HG02610 (cell line): ENCODE data around the gene FCGR2B.
"Not testable (repeated sequence)": the region's sequence is repeated elsewhere in the genome, so short reads cannot be mapped to it uniquely, and the experiment has no call there.

Source experiments
- ATAC-seq: cut with Tn5 transposase; IDR thresholded peaks from one replicate; pipeline ENCODE4 v1.9.1; 2021; ENCODE audit warnings: mild to moderate bottlenecking, moderate library complexity; ENCODE audit not compliant: unreplicated experiment

Gene FCGR2B

GRCh38 chr1:161647507-161648360, 15.2 kb upstream of the FCGR2B start:
- ATAC-seq, result not testable (repeated sequence)

- not testable (repeated sequence) for ATAC-seq
Measured at GRCh38 chr1:161653541-161653940, 9.4 kb upstream of the FCGR2B start.

- not testable (repeated sequence) for ATAC-seq
Measured at GRCh38 chr1:161653971-161654370, 9.0 kb upstream of the FCGR2B start.

GRCh38 chr1:161658524-161658923, 4.4 kb upstream of the FCGR2B start:
- ATAC-seq, result not testable (repeated sequence)

DNA sequence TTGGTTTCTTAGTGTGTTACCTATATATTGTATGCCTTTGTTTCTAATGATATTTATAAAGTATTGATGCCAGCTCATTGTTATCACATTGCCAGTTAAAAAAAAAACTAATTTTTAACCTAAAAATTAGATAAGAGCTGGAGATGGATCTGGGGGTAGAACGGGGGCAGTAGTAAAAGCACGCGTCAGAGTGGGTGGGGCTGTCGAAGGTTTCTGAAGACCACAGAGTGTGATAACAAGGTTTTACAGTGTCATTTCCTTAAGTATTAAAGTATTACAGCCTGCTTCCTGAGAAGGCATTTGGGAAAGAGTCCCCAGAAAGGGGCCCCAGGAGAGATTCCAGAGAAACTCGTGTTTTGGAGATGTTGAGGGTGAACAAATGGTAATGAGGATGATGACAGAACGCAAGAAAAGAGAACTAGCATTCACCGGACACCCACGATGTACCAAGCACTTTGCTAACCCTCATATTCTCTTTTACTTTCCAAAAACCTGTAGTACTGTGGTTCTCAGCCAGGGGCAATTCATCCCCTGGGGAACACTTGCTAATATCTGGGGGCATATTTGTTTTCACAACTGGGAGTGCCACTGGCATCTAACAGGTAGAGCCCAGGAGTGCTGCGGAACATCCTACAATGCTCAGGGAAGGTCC, 1.2 kb upstream of the FCGR2B start:
- ATAC-seq, result not testable (repeated sequence)

DNA sequence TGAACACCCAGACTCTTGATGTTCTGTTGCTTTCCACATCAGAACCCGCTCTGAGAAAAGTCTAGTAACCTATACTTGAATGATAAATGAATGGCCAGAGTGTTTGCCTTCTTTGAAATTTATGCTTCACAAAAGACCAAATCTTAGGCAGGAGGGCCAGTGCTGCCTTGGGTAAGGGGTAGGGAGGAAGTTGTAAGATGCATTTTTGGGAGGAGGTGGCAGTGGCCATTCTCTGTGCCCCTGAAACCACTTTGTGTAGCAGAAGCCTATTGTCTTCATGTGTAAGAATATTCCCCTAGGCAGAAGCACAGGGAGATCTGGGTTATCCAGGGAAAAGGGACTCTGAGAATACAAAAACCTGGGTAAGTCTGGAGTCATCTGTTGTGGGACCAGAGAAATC, 626 bp downstream of the FCGR2B start:
- ATAC-seq, result peak; percentile 8

- ATAC-seq, result not testable (repeated sequence)
Measured at GRCh38 chr1:161664689-161665088, 1.7 kb downstream of the FCGR2B start.

- not testable (repeated sequence) for ATAC-seq
Measured at GRCh38 chr1:161671045-161672020, 8.4 kb downstream of the FCGR2B start.

DNA sequence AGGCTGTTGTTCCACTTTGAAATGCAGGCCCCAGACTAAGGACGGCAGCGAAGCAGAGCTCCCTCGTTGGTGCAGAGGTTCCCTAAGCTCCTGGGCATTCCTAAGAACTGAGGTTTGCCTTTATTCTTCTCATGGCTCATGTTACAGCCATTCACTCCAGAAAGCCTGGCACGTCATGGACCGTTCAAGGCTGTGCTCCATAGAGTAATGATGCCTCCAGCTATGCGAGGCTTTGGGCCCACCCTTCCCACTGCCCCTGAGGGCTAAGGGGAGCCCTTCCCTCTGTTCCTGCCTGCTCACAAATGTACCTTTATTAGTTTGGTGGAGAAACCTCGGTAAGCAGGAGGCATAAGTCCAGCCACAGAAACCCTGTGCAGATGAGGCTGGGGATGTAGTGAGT, 10.5 kb downstream of the FCGR2B start:
- ATAC-seq, result not testable (repeated sequence)

GRCh38 chr1:161674447-161674846, 11.5 kb downstream of the FCGR2B start:
- not testable (repeated sequence) for ATAC-seq

- ATAC-seq, result not testable (repeated sequence)
Measured at GRCh38 chr1:161674908-161675307, 12.0 kb downstream of the FCGR2B start.

- no peak for ATAC-seq
Measured at GRCh38 chr1:161676441-161676840, 13.5 kb downstream of the FCGR2B start.

DNA sequence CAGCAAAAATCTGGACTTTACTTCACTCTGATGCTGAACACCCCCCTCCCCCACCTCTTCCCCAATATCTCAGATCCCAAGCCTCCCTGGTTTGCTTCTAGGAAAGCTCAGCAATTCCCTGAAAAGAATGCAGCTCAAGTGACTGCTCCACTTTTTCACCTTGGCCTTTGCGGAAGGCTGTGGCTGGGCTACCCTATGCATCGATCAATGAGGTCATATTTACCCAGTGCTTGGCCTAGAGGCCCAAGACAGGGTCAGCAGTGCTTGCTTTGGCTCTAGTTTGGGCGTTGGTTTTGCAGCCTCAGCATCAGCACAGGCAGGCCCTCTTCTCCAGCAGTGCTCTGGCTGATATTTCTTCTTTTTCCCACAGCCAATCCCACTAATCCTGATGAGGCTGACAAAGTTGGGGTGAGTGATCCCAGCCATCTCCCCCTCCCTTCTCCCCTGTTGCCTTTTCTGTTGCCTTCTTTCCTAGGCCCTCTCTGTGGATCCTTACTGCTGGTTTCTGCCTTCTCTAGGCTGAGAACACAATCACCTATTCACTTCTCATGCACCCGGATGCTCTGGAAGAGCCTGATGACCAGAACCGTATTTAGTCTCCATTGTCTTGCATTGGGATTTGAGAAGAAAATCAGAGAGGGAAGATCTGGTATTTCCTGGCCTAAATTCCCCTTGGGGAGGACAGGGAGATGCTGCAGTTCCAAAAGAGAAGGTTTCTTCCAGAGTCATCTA, 14.2 kb downstream of the FCGR2B start:
- ATAC-seq, result no peak

DNA sequence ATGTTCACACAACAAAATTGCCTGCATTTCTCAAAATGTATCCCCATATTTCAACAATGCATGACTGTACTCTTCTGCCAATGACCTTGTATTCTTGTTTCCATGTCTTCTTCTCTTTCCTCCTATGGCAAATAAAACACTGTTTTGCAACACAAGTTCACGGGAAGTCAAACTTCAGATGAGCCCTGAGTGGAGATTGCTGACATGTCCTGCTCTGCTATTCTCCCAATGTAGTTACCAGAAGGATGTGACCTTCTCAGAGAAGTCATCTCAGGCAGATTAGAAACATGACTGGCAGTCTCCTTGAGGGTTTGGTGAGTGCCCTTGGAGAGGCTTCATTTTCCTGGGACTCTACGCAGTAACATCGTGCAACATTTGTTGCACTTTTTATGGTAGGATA, 15.6 kb downstream of the FCGR2B start:
- no peak for ATAC-seq

GRCh38 chr1:161681879-161682278, 18.9 kb downstream of the FCGR2B start:
- ATAC-seq, result no peak

DNA sequence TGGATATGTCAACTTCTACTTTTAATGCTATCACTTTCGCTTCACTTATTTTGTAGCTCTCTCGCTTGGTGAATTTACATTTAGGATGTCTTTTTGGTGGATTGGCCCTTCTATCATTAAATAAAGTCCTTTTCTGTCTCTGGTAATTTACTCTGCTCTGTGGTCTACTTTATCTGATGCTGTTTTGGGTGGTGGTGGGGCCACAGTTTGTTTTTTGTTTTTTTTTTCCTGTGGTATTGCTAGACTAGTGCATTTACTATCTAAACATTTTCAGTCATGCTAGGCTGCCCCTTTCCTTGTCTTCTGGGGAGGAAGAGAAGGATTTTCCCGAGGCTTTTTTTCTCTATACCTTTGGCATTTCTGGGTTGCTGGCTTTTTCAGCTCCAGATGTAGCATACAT, 26.0 kb downstream of the FCGR2B start:
- no peak for ATAC-seq

GRCh38 chr1:161691846-161692245, 28.9 kb downstream of the FCGR2B start:
- no peak for ATAC-seq

- ATAC-seq, result not testable (repeated sequence)
Measured at GRCh38 chr1:161693020-161693712, 30.2 kb downstream of the FCGR2B start.

DNA sequence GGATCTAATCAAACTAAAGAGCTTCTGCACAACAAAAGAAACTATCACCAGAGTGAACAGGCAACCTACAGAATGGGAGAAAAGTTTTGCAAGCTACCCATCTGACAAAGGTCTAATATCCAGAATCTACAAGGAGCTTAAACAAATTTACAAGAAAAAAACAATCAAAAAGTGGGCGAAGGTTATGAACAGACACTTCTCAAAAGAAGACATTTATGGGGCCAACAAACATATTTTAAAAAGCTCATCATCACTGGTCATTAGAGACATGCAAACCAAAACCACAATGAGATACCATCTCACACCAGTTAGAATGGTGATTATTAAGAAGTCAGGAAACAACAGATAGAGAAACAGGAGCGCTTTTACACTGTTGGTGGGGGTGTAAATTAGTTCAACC, 35.4 kb downstream of the FCGR2B start:
- not testable (repeated sequence) for ATAC-seq

DNA sequence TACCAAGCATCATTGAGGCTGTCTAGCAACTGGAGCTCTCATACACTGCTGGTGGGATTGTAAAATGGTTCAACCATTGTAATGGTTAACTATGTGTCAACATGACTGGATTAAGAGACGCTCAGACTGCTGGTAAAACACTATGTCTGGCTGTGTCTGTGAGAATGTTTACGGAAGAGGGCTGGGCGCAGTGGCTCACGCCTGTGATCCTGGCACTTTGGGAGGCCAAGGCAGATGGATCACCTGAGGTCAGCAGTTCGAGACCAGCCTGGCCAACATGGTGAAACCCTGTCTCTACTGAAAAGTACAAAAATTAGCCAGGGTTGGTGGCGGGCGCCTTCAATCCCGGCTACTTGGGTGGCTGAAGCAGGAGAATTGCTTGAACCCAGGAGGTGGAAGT, 39.3 kb downstream of the FCGR2B start:
- no peak for ATAC-seq
